NT2/D1 (cell line): ENCODE results near the gene ANKRD13B.

Experiments
- YY1 ChIP-seq: IDR thresholded peaks from 2 replicates; pipeline ENCODE4 v1.6.1; 2011; ENCODE audit not compliant: insufficient read length, insufficient read depth
- ZNF274 ChIP-seq: IDR thresholded peaks from 2 replicates; pipeline ENCODE4 v1.6.1; 2011; ENCODE audit warnings: mild to moderate bottlenecking, low read depth, low read length

DNA sequence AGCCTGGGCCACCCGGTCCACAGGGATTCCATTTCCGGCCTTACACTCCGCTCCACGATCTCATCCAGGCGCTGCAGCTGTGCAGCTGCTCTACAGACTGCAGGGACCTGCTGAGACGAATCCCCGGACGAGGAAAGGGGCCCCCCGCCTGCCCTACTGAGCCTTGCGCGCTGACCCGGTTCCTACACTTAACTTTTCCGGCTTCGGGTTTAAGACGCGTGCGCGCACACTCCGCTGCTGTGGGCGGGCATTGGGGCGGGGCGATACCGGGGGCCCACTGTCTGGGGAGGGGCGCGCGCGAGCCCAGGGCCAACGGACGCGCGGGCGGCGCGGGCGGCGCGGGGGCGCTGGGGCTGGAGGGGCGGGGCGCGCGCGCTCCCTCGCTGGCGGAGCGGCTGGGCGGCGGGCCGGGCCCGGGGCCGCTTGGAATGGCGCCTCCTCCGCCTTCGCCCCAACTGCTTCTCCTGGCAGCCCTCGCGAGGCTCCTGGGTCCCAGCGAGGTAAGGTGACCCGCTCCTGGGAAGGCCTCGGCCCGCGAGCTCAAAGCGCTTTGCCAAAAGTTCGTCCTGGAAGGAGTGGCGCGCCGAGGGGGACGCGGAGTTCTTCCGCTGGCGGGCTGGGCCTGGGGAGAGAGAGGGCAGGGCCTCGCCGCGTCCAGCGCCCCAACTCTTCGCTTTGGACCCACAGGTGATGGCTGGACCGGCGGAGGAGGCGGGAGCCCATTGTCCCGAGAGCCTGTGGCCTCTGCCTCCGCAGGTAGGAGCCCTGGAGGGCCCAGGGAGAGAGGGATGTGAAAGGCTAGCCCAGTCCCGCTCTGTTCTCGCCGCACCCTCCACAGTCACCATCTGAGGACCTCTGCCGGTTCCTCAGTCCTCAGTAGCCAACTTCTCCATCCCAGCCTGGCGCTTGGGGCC lies 24.3 kb upstream of the ANKRD13B start, which contains the start of gene TP53I13:
- TF ChIP-seq YY1 (no peak), ZNF274 (no peak)
